HG03575 (cell line): Measurements from ENCODE around the gene MESP2.

Experiments
- ATAC-seq: cut with Tn5 transposase; IDR thresholded peaks from one replicate; pipeline ENCODE4 v1.9.1; 2021; ENCODE audit not compliant: unreplicated experiment, insufficient number of reproducible peaks, low FRiP score; ENCODE audit errors: extremely low read depth

MESP2 gene

GRCh38 chr15:89794627-89795241 lies 18.6 kb downstream of the MESP2 start:
- no peak for ATAC-seq

DNA sequence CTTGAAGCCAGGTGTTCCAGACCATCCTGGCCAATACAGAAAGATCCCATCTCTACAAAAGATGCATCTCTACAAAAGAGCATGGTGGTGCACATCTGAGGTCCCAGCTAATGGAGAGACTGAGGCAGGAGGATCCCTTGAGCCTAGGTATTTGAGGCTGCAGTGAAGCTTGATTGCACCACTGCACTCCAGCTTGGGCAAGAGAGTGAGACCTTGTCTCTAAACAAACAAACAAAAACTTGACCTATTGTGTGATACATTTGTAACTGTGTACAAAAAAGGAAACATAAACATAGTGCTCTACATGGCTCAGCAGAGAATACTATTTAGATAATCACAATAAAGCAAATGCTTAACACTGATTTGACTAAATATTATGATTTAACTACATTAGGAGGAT lies 19.9 kb downstream of the MESP2 start:
- ATAC-seq = no peak

DNA sequence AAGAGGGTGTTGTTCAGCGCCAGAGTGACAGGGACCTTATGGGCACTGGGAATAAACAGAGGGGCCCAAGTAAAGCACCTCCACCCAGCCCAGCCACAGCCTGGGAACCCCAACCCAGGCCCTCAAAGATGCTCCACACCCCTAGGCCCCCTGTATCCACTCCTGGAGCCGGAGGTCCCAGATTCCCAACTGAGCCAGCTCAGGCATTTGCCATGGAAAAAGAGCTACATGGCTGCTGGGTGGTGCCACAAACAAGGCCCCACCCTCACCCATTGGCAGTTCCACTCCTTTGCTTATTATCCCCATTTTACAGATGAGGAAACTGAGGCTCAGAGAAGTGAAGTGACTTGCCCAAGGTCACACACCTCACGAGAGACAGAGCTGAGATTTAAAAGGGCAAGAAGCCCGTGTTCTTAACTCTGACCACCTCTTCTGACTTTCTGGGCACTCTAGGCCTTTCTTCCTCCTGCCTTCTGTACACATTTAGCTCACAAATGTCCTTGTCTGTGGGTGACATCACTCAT lies 21.6 kb downstream of the MESP2 start:
- no peak for ATAC-seq

DNA sequence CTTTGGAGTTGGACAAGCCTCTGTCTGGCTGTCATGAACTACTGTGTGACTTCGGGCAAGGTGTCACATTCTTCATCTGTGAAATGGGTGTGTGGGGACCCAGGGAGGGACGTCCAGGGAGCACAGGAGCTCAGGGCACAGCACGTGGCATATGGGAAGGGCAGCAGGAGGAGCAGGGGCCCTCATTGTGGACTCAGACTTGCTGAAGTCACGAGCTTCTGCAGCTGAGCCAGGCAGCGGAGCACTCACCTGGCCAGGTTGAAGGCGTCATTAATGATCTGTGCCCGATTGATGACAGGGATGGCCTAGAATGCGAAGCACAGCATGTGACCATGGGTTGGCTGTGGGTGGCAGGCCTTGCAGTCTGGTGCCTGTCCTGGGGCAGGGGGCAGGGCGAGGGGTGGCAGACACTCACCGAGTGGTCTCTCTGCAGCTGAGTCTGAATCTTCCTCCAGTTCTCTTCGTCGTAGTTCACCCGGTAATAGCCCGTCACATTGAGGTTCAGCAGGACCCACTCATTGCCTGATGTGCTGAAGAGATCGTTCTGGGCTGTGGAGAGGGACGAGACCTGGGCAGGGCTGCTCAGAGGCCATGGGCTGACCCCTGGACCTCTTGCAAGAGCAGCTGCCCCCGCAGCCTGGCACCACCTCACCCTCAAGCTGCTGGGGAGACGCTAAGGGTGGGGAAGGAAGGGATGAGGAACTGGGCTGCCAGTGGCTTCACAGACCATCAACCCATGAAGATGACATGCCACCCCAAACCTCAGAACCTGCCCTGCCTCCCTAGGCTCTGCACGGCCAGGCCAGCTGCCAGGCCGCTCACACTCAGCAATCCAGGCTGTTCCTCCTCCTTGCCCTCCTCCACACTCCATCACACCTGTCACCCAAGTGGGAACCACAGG lies 23.1 kb downstream of the MESP2 start:
- no peak for ATAC-seq

- ATAC-seq = no peak
Observed at GRCh38 chr15:89799918-89800498, 23.9 kb downstream of the MESP2 start.

DNA sequence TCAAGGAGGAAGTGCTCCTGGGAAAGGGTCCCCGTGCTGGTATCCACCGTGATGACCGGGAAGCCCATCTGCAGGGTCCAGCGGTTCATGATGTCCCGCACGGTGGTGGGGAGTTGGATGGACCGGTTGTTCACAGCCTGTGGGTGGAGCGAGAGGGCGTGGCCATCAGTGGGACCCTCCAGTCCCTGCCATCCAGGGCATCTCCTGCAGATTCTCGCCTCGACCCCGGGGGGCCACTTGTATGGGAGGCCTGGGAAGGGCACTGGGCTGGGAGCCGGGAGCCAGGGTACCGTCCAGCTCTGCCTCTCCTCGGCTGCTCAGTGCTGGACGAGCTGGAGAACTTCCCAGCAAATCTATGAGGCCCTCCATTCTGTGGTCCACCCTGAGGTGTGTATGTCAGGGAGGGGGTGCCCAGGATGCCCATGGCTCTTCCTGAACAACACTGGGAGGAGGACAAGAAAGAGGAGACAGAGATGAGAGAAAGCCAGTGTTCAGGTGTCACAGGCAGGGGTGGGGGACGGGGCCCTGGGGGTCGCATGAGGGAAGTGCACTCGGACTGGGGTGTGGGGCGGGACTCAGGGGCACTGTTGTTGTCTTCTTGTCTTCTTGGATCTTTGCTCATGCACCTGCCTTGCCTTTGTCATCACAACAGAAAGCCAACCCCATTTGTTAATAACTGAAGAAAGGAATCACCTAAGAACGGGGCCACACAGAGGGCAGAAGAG lies 25.5 kb downstream of the MESP2 start:
- no peak for ATAC-seq

DNA sequence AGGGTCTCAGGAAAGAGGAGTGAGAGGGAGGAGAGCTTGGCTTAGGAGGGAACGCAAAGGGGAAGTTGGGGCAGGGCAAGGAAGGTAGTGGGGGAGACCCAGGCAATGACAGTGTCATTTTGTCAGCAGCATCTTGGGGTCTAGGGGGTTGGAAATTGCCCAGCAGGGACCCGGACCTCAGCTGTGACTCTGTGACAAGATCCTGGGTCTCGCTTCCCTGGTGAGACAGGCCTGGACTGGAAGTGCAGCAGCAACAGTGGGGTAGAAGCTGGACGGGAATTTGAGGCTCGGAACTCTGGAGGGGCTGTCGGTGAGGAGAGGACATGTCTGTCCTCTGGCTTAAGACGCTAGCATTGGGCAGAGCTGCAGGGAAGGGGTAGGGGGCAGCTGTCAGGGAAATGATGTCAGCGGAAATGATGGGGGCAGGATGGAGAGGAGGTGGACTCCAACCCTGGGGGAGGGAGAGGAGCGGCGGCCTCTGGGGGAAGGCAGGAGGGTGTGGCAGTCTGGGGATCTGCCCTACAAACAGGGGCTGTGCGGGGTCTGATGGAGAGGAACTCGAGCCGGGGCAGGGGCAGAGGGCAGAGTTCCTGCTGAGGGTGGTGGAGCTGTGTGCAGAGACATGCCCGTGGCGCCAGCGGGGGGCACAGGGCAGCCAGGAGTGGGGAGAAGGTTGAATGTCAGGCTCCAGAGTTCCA lies 26.2 kb downstream of the MESP2 start:
- ATAC-seq = no peak

DNA sequence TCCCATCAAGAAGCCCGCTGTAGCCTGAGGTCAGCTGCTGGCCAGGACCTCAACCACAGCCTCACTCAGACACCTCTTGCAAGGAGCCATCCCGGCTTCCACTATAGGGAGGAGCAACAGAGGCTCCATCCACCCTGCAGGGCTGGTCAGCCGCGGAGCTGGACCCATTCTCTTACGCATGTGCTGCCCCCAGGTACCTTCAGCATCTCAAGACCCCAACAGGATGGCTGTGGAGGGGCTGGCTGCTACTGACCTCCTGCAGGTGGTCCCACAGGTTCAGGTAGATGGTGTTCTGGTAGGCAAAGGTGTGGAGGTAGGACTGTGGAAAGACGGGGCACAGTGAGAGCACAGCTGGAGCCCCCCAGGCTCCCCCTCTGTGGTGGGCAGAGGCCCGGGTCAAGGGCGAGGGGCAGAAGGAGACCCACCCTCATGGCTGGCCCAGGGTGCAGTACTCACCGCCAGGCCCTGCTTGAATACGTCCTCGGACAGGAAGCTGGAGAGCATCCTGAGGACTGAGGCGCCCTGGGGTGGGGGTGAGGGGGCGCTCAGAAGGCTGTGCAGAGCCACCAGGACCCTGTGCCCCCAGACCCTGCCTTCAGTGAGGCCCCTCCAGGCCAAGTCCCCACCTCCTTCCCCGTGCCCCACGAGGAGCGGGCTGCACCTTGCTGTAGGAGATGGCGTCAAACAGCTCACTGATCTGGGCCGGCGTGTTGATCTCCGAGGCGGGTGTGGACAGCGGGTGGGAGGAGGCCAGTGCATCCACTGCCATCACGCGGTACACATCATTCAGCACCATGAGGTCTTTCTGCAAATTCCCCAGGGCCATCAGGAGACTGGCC lies 27.1 kb downstream of the MESP2 start:
- ATAC-seq = no peak

- ATAC-seq = no peak
Observed at GRCh38 chr15:89803941-89804800, 28.0 kb downstream of the MESP2 start.

DNA sequence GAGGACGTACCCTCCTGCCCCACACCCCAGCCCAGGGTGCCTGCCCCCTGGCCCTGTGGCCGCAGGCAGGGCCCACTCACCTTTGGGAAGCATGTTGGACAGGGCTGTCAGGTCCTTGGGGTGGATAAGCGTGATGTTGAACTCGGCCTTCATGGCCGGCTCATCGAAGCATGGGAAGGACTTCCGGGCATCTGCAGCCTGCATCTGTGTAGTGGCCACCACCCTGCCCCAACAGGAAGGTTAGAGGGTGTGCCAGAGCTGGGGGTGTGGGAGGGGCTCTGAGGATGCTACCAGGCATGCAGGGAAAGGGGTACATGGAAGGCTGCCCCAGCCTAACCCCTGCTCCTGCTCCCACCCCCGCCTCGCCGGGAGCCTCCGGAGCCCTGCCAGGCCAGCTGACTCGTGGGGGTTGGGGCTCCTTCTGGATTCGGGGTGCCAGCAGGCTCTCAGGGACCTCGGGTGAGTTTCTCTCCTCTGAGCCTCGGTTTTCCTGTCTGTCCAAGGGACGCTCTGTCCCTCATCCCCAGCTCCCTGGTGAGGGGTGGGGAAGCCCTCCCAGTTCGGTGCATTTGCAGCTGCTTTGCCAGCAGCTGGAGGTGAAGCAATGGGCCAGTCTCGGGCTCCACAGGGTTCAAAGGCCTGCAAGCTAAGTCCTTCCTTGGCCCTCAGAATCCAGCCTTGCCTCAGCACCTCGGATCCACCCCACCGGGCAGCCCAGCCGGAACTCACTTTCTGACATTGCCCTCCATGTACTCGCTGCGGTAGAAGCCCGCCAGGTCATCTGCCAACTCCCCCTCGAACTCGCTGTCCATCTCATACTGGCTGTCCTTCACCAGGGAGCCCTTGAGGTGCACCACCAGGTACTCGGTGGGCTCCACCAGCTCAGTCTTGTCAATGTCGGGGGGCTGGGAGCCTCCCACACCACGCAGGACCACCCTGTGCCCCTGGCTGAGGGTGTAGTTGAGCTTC lies 29.4 kb downstream of the MESP2 start:
- ATAC-seq = no peak

- no peak for ATAC-seq
Observed at GRCh38 chr15:89806210-89806558, 30.1 kb downstream of the MESP2 start.

DNA sequence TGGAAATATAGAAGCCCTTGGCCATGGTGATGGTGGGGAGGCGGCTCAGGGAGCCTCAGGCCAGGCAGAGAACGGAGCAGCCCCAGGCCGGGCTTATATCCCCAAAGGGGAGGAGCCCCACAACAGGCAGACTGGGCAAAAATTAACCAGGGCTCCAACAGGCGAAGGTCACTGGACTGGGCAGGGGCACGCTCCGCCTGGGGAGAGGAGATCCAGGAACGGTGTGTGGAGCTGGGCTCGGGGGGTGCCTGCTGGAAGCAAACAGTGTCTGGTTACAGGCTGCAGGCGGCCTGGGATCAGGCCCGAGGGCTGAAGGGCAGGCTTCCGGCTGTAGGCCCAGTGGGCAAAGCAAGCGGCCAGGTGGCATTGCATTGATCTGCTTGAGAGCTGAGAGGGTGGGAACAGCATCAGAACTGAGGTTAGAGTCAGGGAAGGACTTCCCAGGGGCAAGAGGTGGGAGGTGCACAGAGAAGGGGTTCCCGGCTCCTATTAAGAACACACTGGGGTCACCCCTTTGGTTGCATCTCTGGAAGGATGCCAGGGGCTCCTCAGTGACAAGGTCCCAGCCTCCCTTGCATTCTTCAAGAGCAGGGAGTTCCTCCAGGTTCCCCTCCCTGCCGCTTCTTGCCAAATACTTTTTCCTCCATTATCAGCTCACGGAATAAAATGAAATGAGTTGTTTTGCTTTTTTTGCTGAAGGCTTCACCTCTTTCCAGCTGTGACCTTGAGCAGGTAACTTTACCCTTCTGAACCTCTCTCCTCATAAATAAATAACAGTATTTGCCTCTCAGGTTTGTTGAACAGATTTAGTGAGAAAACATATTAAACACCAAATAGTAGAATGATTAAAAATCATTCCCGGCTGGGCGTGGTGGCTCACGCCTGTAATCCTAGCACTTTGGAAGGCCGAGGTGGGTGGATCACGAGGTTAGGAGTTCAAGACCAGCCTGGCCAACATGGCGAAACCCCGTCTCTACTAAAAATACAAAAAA lies 30.7 kb downstream of the MESP2 start:
- no peak for ATAC-seq

DNA sequence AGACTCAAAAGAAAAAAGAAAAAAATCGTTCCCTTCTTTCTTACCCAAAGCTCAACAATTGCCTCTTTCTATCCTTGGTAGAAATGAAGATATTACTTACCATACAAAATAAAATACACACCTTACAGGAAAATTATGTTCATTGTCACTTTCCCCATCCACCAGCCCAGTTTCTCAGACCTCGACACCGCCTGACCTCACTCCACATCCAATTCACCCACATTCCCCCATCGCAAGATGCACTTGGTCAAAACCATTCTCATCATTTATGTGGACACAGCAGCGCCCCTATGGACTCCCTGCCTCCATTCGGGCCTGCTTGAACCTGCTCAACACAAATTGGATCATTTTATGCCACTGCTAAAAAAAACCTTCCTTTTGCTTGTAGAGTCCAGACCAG lies 31.6 kb downstream of the MESP2 start:
- no peak for ATAC-seq

- no peak for ATAC-seq
Observed at GRCh38 chr15:89808160-89808870, 32.2 kb downstream of the MESP2 start.
